HG03159 (cell line): ENCODE data around the gene PRDM8.

Source experiments
- ATAC-seq: cut with Tn5 transposase; IDR thresholded peaks from one replicate; pipeline ENCODE4 v1.9.1; 2021; ENCODE audit warnings: mild to moderate bottlenecking, moderate library complexity; ENCODE audit not compliant: unreplicated experiment

Gene PRDM8

DNA sequence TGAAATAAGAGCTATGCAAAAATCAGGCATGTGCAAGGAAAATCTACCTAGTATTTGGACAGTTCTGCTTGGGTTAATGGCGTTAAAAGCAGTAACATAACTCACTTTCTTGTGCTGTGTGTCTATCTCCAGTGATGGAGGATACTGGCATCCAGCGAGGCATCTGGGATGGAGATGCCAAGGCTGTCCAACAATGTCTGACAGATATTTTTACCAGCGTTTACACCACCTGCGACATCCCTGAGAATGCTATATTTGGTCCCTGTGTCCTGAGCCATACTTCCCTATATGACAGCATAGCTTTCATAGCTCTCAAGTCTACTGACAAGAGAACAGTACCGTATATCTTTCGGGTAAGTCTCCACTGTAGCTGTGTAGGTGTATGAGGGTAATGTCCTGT, 2.6 kb downstream of the PRDM8 start:
- ATAC-seq = no peak

DNA sequence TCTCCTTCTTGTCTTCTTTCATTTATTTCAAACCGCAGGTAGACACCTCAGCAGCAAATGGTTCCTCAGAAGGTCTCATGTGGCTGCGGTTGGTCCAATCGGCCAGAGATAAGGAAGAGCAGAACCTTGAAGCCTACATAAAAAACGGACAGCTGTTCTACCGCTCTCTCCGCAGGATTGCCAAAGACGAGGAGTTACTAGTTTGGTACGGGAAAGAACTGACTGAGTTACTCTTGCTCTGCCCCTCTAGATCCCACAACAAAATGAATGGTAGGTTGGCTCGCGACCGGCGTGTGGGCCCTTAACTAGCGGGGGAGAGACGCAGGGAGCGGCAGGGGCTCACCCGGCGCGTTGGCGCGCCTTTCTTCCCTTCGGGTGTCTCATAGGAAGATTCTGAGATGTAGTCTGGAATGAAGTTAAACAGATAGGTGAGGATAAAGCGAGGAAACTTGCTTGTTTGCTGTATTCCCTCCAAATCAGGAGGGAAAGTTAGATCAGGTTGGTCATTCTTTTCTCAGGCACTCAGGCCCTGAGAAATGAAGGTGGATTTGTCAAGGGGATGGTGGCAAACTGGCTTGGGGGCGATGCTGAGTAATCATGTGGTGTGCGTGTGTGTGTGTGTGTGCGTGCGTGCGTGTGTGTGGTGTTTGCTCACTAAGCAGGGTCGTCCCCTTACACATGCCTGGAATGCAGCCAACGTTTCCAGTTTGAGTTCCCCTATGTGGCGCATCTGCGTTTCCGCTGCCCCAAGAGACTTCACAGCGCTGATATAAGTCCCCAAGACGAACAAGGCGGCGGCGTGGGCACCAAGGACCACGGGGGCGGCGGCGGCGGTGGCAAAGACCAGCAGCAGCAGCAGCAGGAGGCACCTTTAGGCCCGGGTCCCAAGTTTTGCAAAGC, 4.2 kb downstream of the PRDM8 start:
- peak; percentile 11 for ATAC-seq

DNA sequence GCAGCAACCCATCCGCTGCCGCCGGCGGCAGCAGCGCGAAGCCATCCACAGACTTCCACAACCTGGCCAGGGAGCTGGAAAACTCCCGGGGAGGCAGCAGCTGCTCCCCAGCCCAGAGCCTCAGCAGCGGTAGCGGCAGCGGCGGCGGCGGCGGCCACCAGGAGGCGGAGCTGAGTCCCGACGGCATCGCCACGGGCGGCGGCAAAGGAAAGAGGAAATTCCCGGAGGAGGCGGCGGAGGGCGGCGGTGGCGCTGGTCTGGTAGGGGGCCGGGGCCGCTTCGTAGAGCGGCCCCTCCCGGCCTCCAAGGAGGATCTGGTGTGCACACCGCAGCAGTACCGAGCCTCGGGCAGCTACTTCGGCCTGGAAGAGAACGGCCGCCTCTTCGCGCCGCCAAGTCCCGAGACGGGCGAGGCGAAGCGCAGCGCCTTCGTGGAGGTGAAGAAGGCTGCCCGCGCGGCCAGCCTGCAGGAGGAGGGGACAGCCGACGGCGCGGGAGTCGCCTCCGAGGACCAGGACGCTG, 4.9 kb downstream of the PRDM8 start:
- peak; percentile 76 for ATAC-seq

DNA sequence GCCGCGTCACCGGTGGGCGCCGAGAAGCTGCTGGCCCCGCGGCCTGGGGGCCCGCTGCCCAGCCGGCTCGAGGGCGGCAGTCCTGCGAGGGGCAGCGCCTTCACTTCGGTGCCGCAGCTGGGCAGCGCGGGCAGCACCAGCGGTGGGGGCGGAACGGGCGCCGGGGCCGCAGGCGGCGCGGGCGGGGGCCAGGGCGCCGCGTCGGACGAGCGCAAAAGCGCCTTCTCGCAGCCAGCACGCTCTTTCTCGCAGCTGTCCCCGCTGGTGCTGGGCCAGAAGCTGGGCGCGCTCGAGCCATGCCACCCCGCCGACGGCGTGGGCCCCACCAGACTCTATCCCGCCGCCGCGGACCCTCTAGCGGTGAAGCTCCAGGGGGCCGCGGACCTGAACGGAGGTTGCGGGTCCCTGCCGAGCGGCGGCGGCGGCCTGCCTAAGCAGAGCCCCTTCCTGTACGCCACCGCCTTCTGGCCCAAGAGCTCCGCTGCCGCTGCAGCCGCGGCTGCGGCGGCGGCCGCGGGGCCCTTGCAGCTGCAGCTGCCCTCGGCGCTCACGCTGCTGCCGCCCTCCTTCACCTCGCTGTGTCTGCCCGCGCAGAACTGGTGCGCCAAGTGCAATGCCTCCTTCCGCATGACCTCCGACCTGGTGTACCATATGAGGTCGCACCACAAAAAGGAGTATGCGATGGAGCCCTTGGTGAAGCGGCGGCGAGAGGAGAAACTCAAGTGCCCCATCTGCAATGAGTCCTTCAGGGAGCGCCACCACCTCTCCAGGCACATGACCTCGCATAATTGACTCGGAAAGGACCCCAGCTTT, 5.6 kb downstream of the PRDM8 start:
- ATAC-seq = peak; percentile 52

DNA sequence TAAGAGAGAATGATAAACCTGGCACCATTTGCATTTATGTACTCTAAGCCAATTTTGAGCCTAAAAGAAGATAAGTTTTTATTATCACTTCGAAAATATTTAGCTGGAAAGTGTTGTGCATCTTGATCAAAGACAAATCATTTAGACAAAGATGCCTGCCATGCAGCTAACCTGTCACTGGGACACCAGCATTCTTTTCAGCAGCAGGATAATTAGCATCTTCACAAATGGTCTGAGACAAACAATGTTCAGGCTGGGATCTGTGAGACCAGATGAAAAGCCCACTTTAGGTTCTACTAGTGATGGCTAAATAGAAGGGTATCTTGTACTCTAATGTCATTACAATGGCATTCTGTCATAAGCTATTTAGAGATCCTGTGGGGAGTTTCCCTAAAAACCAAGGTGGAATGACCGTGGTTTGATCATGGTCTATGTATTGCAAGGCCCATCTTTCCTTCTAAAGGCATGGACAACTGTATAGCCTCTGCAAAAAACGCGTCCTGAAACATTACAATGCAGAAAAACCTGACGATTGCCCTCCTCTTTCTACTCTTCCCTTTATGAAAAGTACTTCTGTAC, 7.2 kb downstream of the PRDM8 start:
- ATAC-seq = no peak

DNA sequence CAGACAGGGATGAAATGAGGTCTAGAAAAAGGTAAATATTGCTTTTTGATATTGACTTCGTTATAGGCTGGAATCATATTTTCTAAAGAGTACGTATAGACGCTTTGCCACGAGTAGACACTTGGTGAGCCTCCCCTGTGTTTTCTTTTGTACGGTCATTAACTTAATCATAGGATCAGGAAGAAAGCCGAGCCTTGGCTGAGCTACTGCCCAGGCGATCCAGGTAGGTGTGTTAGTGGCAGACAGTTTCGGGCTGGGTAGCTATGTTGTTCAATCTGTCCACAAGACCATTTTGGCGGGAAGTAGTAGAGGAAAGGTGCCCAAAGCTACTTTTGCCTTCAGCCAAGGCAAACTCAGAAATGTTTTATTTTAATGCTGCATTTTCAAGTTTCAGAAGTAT, 8.8 kb downstream of the PRDM8 start:
- no peak for ATAC-seq

DNA sequence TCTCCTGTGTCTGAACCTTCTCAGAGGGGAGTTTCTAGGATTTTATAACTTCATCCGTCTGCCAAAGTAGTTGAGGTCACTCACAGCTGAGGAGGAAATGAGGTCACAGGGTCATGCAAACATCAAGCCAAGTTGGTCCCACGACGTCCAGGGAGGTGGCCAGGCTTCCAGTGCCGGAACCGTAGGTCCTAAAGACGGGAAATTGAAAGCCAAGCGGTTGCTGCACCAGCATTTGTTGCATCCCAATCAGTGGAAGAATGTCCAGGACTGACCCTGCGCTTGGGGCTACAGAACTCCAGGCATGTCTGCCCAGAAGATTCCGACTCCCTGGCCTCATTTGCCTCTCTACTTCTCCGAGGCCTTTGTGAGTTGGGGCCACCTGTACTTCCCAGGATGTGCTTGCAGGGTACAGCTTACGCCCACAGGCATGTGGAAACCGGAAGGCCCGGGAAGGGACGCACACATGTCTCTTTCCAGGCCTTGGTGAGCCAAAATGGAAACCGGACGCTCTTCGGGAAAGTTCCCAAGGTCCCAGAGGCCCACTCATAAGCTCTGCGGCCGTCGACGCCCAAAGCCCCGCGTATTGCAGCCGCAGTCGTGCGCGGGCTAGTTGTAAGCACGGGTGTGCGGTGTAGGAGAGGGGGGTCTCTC, 9.3 kb downstream of the PRDM8 start:
- ATAC-seq = no peak

DNA sequence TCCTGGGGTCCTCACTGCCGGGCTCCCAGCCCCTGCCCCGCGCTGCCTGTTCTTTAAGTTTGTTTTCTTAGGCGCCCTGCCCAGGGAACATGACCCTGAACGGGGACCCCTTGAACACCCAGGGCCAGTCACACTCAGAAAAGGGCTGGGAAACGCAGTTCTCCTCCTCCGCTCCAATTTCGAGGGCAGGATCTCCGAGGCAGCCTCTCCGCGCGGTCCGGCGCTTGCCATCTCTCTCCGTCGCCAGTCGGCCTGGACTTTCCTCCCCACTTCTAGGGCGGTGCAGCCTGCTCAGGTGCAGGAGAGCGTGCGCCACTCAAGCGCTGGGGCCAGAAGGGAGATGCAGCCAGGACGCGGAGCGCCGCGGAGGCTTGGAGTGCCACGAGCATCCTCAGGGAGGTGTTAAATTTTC, 9.9 kb downstream of the PRDM8 start:
- ATAC-seq = no peak

DNA sequence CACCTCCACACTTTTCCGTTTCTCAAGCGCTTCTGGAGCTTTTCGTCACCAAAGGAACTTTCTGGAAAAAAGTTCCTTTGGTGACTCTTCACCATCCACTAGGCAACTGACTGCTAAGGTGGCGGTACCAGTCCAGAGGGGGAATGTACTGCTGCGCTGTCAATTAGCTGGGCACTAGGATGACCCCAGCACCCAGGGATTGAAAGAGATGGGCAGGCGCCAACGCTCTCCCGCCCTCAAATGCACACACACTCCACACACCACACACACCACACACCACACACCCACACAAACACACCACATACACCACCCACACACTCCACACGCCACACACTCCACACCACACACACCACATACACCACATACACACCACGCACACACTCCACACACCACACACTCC, 10.4 kb downstream of the PRDM8 start:
- ATAC-seq = no peak

DNA sequence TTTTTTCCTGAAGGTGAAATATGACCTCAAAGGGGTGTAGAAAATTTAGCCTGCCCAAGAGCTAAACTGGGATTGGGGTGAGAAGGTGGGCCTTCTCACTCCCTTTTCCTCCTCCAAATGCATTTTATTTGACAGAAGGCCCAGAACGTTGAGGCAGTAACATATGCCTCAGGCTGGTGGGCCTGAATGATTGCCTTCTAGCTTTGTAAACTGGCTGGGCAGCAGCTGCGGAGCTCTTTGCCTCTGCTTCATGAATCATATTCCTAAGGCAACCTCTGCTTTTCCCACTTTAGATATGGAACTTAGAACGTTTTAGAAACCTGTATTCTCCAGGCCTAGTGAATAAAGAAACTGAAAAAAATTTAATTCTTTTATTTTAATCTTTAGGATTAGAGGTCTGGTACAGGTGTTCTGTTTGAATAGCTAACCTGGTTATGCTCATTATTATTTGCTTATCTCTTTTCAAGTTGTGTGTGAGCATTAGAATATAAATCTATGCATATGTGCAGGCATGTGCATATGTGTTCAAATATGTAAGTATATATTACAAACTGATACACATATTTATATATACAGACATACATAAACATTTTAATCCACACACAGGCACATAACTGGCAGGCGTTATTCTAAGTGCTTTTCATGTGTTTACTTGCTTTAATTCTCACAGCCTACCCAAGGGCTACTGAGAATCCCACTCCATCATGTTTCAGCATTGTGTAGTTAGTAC, 11.5 kb downstream of the PRDM8 start:
- ATAC-seq = no peak

DNA sequence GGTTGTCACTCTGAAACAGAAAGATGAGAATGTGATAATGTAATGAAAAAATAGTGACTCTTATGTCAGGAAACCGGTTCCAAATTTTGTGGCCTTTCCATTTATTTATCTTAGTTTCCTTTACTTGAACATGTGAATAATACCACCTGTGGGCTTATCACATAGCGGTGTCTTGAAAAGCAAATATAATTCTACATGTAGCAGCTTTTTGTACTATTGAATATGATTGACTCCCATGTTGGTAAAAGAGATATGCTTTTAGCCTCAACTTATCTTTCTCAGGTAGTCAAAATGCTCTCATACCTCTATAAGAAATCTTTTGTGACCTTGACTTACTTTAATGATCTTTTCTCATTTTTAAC, 12.0 kb downstream of the PRDM8 start:
- ATAC-seq = no peak

DNA sequence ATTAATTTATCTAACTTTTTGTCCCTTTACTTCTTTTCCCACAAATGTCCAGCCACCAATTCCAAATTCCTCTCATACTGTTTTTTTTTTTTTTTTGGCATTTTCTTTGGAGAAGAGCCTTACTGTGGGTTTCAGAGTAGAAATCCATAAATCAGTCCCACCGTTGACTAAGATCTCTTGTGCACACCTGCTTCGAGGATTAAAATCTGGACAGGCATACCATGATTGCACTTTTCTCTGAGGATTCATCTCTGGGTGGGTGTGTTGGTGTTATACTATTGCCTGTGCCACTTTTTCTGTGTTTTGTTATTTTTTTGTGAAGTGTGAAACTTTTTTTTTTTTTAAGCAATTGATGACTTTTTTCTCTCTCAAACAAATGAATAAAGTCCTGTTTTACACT, 13.2 kb downstream of the PRDM8 start:
- ATAC-seq = no peak

DNA sequence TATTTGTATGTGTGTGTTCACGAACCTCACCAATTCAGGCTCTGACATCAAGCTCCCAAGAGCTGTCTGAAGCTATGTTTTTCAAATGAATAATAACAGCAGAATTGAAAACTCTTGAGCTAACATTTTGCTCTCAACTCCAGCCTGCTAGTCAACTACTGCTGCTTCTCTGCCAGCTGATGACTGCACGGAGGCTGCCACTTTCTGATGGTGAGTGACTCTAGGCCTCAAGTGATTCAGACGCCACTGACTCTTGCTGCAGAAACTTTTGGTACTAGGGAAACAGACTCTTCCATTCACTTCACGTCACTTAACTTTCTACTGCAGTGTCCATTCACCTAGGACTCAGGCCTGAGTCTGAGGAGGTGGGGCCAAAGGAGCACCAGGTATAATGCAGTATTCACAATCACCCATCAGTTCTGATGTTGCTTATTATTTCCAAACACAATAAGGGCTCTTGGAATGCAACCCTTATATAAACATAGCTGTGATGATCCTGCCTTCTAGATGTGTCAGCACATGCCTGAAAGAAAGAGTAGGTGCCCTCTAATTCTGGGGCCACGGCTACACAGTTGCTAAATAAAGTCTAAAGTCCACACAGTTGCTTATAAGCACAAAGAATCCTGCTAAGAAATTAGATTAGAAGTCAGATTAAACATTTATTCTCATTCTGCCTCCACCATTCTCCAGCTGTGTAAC, 16.0 kb downstream of the PRDM8 start:
- no peak for ATAC-seq

DNA sequence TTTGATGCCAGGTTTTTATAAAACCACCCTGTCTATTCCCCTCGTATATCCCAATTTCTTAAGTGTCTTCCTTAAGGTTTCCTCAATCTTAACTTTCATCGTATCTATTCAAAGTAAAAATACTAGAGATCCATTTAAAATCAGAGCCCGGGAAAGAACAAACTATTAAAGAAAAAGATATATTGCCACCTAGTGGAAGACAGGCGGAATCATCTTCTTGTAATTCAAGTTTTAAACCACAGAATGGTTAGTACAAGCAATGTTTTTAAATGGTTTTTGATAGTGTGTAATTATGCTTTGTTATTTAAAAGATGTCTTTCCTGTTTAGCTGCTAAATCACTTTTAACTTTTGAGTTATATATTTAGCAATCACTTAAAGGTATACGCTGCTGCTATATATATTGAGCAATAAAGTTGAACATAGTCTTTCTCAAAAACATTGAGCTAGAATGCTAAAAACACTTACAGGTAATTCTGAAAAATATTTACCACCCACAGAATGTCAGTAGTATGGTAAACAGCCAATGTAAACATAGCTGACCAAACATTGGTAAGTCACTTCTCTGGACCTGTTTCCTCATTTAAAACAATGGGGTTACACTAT, 18.2 kb downstream of the PRDM8 start:
- peak; percentile 49 for ATAC-seq

DNA sequence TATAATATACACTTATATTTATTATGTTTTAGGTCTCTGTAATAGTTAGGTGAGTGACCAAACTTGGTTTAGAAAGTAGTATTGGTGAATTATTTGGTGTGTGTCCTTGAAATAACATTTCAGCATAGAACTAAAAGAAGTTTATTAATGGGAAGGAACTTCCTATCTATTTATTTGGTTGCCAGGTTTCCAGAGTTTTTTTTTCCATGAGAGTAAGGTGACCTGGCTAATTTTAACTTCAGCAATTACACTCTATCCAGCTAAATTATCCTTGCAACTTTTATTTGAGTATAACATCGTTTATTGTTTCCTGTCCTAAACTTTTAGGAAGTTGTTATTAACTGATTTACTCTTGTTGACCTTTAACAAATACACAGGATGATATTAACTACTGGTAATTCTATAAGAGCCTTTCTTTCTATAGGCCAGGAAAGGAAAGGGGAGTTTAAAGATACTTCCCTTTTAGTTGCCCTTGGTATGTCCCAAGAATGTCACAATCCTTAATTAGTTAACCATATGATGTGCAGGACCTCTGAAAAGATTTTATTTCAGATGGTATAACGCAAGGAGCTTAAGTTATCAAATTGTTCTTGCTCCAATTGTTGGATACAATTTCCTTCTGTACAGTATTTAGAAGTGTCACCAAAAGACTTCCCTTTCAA, 18.9 kb downstream of the PRDM8 start:
- ATAC-seq = no peak

DNA sequence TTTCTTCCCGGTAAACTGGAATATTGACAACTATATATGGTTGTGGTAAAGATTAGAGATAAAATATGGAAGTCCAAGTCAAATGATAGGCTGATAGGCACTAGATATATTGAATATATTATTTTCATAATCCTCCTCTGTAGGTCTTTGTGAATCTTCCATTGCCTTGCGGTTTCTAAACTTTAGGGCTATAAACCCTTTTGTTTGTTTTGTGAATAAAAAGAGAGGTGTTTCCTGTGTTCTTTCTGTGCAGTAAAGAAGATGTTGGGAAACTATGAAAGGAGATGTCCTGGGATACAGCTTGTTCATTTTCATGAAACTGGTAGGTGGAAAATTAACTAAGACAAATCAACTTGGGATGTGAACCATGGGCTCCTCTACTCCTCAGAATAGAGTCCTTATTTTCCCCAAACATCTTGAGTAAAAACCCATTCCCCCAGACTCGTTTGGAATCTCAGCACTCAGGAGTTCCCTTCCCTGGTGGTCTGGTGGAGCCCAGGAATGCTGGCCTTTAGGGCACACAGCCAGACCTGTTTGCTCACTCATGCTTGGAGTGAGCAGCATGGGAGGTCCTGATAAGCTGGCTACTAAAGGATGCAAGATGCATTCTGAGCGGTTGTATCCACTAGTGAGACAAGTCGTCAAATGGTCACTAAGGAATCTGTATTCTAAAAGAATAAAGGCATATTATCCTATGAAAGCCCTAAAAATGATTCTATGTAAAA, 22.2 kb downstream of the PRDM8 start:
- ATAC-seq = no peak

DNA sequence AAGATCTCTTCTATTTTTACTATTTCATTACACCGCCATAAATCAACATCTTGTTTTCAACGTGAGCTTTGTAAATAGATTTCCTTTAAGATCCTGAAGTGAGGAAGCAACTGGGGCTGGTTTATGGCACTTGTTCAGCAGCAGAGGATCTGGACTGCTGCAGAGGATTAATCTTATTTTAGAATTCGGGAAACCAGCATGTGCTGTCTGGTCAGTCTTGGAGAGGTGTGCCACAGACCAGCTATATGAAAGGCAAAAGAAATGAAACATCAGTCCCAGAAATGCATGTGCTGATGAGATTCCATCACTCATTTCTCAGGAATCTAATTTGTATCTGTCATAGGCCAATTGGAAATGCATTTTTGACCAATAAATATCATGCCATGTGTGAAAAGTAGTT, 23.4 kb downstream of the PRDM8 start:
- ATAC-seq = no peak

DNA sequence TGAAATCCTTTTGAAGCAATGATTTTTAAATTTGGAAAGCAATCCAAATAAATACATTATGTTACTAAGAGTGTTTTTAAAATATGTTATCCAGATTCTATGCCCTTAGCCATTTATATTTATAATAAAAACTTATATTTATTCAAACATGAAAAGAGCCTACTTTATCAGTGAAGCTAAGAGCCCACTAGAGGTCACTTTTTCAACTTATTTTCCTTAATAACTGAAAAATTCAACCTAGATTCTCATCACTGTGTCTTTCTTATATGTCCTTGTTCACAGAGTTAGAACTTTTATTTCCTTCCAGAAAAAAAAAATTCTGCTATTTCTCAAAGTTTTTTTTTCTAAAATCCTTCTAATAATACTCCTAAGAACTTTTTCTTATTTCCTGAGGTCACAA, 23.9 kb downstream of the PRDM8 start:
- ATAC-seq = no peak
